Measurements from ENCODE around the gene PCNT. TPM values are rescaled to one million over a fixed set of nuclear protein-coding genes. Genes with fewer than 3 reads are reported as not detected.

Gene PCNT
- total RNA-seq, 1 experiment from 2014 or later, result 41.0 TPM

DNA sequence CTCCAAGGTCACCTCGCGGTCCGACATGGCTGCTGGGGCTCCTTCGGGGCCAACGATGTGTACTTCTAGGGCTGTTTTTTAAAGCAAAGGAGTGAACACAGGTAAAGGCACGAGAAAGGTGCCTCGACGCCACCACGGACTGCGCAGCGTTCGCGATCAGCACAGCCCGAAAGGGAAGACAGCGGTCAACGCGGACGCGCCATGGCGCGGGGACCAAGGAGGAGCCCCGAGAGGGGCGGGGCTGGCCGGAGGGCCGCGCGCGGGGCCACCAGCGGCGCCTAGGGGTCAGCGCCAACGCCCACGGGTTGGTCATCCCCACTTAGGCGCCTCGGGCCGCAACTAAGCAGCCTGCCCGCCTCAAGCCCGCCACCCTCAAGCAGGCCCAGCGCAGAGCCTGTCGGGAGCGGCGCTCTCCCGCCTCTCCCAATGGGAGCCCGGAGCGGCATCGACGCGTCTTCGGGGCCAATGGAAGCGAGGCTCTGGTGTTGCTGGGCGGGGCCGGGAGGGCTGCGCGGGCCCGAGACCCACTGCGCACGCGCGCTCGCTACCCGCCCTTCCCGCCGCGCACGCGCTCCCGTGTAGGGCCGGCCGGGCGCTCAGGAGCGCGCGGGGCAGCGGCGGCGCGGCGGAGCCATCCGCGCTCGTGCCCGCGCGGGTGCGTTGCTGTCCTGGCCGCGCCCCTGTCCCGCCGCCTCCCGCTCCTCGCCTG is 134.5 kb downstream of the PCNT start, which contains the start of gene DIP2A (continued):
- TF ChIP-seq, protein P1, sequence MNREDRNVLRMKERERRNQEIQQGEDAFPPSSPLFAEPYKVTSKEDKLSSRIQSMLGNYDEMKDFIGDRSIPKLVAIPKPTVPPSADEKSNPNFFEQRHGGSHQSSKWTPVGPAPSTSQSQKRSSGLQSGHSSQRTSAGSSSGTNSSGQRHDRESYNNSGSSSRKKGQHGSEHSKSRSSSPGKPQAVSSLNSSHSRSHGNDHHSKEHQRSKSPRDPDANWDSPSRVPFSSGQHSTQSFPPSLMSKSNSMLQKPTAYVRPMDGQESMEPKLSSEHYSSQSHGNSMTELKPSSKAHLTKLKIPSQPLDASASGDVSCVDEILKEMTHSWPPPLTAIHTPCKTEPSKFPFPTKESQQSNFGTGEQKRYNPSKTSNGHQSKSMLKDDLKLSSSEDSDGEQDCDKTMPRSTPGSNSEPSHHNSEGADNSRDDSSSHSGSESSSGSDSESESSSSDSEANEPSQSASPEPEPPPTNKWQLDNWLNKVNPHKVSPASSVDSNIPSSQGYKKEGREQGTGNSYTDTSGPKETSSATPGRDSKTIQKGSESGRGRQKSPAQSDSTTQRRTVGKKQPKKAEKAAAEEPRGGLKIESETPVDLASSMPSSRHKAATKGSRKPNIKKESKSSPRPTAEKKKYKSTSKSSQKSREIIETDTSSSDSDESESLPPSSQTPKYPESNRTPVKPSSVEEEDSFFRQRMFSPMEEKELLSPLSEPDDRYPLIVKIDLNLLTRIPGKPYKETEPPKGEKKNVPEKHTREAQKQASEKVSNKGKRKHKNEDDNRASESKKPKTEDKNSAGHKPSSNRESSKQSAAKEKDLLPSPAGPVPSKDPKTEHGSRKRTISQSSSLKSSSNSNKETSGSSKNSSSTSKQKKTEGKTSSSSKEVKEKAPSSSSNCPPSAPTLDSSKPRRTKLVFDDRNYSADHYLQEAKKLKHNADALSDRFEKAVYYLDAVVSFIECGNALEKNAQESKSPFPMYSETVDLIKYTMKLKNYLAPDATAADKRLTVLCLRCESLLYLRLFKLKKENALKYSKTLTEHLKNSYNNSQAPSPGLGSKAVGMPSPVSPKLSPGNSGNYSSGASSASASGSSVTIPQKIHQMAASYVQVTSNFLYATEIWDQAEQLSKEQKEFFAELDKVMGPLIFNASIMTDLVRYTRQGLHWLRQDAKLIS (CRISPR knock-in tag; IDR thresholded peaks at IDR 0.05; ENCODE audit: borderline replicate concordance), result no peak
- peak; percentile 72 for TF ChIP-seq MYBL2 (CRISPR knock-in tag; IDR thresholded peaks at IDR 0.05)
- TF ChIP-seq SP1 (CRISPR knock-in tag; conservative IDR thresholded peaks at IDR 0.05), result peak; percentile 96
- no peak for TF ChIP-seq ZNF671 (CRISPR knock-in tag; IDR thresholded peaks at IDR 0.05)
- TF ChIP-seq, protein P2, sequence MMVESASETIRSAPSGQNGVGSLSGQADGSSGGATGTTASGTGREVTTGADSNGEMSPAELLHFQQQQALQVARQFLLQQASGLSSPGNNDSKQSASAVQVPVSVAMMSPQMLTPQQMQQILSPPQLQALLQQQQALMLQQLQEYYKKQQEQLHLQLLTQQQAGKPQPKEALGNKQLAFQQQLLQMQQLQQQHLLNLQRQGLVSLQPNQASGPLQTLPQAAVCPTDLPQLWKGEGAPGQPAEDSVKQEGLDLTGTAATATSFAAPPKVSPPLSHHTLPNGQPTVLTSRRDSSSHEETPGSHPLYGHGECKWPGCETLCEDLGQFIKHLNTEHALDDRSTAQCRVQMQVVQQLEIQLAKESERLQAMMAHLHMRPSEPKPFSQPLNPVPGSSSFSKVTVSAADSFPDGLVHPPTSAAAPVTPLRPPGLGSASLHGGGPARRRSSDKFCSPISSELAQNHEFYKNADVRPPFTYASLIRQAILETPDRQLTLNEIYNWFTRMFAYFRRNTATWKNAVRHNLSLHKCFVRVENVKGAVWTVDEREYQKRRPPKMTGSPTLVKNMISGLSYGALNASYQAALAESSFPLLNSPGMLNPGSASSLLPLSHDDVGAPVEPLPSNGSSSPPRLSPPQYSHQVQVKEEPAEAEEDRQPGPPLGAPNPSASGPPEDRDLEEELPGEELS (CRISPR knock-in tag; IDR thresholded peaks at IDR 0.05), result peak; percentile 87; the same call in 1 of the 2 replicates
- peak; percentile 91; the same call in 1 of the 2 replicates for TF ChIP-seq ZNF232 (CRISPR knock-in tag; IDR thresholded peaks at IDR 0.05)
- TF ChIP-seq, protein P3, sequence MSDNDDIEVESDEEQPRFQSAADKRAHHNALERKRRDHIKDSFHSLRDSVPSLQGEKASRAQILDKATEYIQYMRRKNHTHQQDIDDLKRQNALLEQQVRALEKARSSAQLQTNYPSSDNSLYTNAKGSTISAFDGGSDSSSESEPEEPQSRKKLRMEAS (CRISPR knock-in tag; IDR thresholded peaks at IDR 0.05), result peak; percentile 93
- TF ChIP-seq, protein P4, sequence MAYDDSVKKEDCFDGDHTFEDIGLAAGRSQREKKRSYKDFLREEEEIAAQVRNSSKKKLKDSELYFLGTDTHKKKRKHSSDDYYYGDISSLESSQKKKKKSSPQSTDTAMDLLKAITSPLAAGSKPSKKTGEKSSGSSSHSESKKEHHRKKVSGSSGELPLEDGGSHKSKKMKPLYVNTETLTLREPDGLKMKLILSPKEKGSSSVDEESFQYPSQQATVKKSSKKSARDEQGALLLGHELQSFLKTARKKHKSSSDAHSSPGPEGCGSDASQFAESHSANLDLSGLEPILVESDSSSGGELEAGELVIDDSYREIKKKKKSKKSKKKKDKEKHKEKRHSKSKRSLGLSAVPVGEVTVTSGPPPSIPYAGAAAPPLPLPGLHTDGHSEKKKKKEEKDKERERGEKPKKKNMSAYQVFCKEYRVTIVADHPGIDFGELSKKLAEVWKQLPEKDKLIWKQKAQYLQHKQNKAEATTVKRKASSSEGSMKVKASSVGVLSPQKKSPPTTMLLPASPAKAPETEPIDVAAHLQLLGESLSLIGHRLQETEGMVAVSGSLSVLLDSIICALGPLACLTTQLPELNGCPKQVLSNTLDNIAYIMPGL (CRISPR knock-in tag; IDR thresholded peaks at IDR 0.05), result peak; percentile 86; the same call in 1 of the 2 replicates
- peak; percentile 31; the same call in 1 of the 2 replicates for TF ChIP-seq ZNF121 (CRISPR knock-in tag; IDR thresholded peaks at IDR 0.05)
- TF ChIP-seq ZNF219 (CRISPR knock-in tag; IDR thresholded peaks at IDR 0.05; ENCODE audit: borderline replicate concordance), result no peak
- TF ChIP-seq FOXP1 (CRISPR knock-in tag; IDR thresholded peaks at IDR 0.05; ENCODE audit: borderline replicate concordance), result peak; percentile 76; the same call in 1 of the 2 replicates
- TF ChIP-seq, protein P5, sequence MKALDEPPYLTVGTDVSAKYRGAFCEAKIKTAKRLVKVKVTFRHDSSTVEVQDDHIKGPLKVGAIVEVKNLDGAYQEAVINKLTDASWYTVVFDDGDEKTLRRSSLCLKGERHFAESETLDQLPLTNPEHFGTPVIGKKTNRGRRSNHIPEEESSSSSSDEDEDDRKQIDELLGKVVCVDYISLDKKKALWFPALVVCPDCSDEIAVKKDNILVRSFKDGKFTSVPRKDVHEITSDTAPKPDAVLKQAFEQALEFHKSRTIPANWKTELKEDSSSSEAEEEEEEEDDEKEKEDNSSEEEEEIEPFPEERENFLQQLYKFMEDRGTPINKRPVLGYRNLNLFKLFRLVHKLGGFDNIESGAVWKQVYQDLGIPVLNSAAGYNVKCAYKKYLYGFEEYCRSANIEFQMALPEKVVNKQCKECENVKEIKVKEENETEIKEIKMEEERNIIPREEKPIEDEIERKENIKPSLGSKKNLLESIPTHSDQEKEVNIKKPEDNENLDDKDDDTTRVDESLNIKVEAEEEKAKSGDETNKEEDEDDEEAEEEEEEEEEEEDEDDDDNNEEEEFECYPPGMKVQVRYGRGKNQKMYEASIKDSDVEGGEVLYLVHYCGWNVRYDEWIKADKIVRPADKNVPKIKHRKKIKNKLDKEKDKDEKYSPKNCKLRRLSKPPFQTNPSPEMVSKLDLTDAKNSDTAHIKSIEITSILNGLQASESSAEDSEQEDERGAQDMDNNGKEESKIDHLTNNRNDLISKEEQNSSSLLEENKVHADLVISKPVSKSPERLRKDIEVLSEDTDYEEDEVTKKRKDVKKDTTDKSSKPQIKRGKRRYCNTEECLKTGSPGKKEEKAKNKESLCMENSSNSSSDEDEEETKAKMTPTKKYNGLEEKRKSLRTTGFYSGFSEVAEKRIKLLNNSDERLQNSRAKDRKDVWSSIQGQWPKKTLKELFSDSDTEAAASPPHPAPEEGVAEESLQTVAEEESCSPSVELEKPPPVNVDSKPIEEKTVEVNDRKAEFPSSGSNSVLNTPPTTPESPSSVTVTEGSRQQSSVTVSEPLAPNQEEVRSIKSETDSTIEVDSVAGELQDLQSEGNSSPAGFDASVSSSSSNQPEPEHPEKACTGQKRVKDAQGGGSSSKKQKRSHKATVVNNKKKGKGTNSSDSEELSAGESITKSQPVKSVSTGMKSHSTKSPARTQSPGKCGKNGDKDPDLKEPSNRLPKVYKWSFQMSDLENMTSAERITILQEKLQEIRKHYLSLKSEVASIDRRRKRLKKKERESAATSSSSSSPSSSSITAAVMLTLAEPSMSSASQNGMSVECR (CRISPR knock-in tag; IDR thresholded peaks at IDR 0.05; ENCODE audit: borderline replicate concordance), result peak; percentile 30; the same call in 1 of the 2 replicates
- TF ChIP-seq SMAD3 (CRISPR knock-in tag; IDR thresholded peaks at IDR 0.05; ENCODE audit: borderline replicate concordance), result peak; percentile 69; the same call in 1 of the 2 replicates
- TF ChIP-seq, protein P6, sequence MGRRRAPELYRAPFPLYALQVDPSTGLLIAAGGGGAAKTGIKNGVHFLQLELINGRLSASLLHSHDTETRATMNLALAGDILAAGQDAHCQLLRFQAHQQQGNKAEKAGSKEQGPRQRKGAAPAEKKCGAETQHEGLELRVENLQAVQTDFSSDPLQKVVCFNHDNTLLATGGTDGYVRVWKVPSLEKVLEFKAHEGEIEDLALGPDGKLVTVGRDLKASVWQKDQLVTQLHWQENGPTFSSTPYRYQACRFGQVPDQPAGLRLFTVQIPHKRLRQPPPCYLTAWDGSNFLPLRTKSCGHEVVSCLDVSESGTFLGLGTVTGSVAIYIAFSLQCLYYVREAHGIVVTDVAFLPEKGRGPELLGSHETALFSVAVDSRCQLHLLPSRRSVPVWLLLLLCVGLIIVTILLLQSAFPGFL (CRISPR knock-in tag; IDR thresholded peaks at IDR 0.05; ENCODE audit: borderline replicate concordance), result no peak
- TF ChIP-seq, protein P7, sequence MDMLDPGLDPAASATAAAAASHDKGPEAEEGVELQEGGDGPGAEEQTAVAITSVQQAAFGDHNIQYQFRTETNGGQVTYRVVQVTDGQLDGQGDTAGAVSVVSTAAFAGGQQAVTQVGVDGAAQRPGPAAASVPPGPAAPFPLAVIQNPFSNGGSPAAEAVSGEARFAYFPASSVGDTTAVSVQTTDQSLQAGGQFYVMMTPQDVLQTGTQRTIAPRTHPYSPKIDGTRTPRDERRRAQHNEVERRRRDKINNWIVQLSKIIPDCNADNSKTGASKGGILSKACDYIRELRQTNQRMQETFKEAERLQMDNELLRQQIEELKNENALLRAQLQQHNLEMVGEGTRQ (CRISPR knock-in tag; IDR thresholded peaks at IDR 0.05), result no peak
- no peak for TF ChIP-seq RORB (CRISPR knock-in tag; IDR thresholded peaks at IDR 0.05)
- TF ChIP-seq ZNF138 (CRISPR knock-in tag; conservative IDR thresholded peaks at IDR 0.05), result no peak
- TF ChIP-seq ATF1 (CRISPR knock-in tag; IDR thresholded peaks at IDR 0.05), result 0 out of 2 replicates have a peak, but pooled peaks have one; percentile 27
- TF ChIP-seq, protein P8, sequence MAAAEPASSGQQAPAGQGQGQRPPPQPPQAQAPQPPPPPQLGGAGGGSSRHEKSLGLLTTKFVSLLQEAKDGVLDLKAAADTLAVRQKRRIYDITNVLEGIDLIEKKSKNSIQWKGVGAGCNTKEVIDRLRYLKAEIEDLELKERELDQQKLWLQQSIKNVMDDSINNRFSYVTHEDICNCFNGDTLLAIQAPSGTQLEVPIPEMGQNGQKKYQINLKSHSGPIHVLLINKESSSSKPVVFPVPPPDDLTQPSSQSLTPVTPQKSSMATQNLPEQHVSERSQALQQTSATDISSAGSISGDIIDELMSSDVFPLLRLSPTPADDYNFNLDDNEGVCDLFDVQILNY (CRISPR knock-in tag; IDR thresholded peaks at IDR 0.05), result peak; percentile 72; the same call in 1 of the 2 replicates
- peak; percentile 51; the same call in 1 of the 2 replicates for TF ChIP-seq NR2C2 (CRISPR knock-in tag; IDR thresholded peaks at IDR 0.05)
- TF ChIP-seq, protein P9, sequence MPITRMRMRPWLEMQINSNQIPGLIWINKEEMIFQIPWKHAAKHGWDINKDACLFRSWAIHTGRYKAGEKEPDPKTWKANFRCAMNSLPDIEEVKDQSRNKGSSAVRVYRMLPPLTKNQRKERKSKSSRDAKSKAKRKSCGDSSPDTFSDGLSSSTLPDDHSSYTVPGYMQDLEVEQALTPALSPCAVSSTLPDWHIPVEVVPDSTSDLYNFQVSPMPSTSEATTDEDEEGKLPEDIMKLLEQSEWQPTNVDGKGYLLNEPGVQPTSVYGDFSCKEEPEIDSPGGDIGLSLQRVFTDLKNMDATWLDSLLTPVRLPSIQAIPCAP (CRISPR knock-in tag; IDR thresholded peaks at IDR 0.05), result 0 out of 2 replicates have a peak, but pooled peaks have one; percentile 24
